DND-41 (cell line): Measurements from ENCODE around the gene DHRS9.

Source experiments
- ATAC-seq: fragments of 200-7000 bp; cut with Tn5 transposase; 3 replicates; pipeline ENCODE4 v1.9.1; 2021; ENCODE audit warnings: low read depth; ENCODE audit not compliant: insufficient read depth
- DNase-seq: peaks from one replicate; pipeline ENCODE4 v3.0.0-alpha.2; 2020
- H2AFZ ChIP-seq: 2 replicates; pipeline ENCODE4 v1.6.0; 2012; ENCODE audit warnings: low read depth, low read length
- H3K27ac ChIP-seq: 2 replicates; pipeline ENCODE4 v1.5.1; 2012; ENCODE audit warnings: low read length, inconsistent platforms
- H3K27me3 ChIP-seq: fragments of 200-600 bp; sonication (generic); 2 replicates; pipeline ENCODE4 v1.6.0; 2012; ENCODE audit warnings: low read length, mild to moderate bottlenecking, inconsistent platforms; ENCODE audit not compliant: insufficient read depth, poor library complexity
- H3K36me3 ChIP-seq: 2 replicates; pipeline ENCODE4 v1.5.1; 2012; ENCODE audit warnings: low read length, inconsistent platforms; ENCODE audit not compliant: insufficient read depth
- H3K4me1 ChIP-seq: 2 replicates; pipeline ENCODE4 v1.5.1; 2012; ENCODE audit warnings: mild to moderate bottlenecking, low read length; ENCODE audit not compliant: insufficient read depth
- H3K4me2 ChIP-seq: 2 replicates; pipeline ENCODE4 v1.6.0; 2012; ENCODE audit warnings: mild to moderate bottlenecking, moderate library complexity, low read length, inconsistent platforms; ENCODE audit not compliant: insufficient read depth
- H3K4me3 ChIP-seq, 2 experiments: fragments of 200-600 bp in 1 of 2; shearing (Covaris generic) in 1 of 2; 2 replicates each; pipeline ENCODE4 v1.5.1; 2012 to 2016; ENCODE audit warnings: inconsistent platforms in 2 of 2, low read length in 2 of 2, mild to moderate bottlenecking in 2 of 2, low read depth in 1 of 2, moderate library complexity in 1 of 2
- H3K79me2 ChIP-seq: 2 replicates; pipeline ENCODE4 v1.6.0; 2012; ENCODE audit warnings: low read length, inconsistent platforms; ENCODE audit not compliant: insufficient read depth
- H3K9ac ChIP-seq: 2 replicates; pipeline ENCODE4 v1.6.0; 2012; ENCODE audit warnings: low read depth, mild to moderate bottlenecking, inconsistent platforms, low read length, moderate library complexity
- H3K9me3 ChIP-seq: 2 replicates; pipeline ENCODE4 v1.5.1; 2012; ENCODE audit warnings: low read length, moderate library complexity, mild to moderate bottlenecking, inconsistent platforms; ENCODE audit not compliant: insufficient read depth, severe bottlenecking
- H4K20me1 ChIP-seq: 2 replicates; pipeline ENCODE4 v1.6.0; 2012; ENCODE audit warnings: low read length; ENCODE audit not compliant: insufficient read depth
- EZH2 ChIP-seq: IDR thresholded peaks from 3 replicates; pipeline ENCODE4 v1.6.1; 2012; ENCODE audit warnings: borderline replicate concordance, low read depth, mild to moderate bottlenecking, moderate library complexity, low read length, inconsistent platforms; ENCODE audit not compliant: severe bottlenecking
- TF ChIP-seq, protein P1 (sequence below): IDR thresholded peaks from 2 replicates; pipeline ENCODE4 v1.5.1; 2012; ENCODE audit warnings: borderline replicate concordance, low read length, moderate library complexity, mild to moderate bottlenecking; ENCODE audit not compliant: poor library complexity, severe bottlenecking; ENCODE audit errors: extremely low read depth

The DHRS9 gene

DNA sequence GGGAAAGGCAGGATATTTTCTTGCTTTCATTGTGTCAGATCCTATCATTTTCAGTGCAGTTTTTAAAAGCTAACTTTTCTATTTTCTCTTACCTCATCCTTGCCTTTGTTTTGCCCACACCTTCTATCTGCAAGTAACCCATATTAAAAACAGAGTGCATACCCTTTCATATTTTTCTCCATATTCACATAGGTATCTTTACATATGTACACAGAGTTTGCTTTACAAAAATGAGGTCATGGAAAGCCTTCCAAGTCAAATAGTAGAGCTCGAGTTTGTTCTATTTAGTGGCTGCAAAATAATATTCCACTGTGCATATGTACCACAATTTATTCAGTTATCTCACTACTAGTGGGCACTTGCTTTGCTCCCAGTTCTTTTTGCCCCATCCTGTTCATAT is 3.9 kb upstream of the DHRS9 start:
- H3K79me2 ChIP-seq = no peaks in the 10 kb centered on the region
- H3K4me1 ChIP-seq = no peaks in the 10 kb centered on the region
- ATAC-seq (no peak), DNase-seq (no peak)
- H3K27ac ChIP-seq = no peak overlapping the region
- TF ChIP-seq, protein P1, sequence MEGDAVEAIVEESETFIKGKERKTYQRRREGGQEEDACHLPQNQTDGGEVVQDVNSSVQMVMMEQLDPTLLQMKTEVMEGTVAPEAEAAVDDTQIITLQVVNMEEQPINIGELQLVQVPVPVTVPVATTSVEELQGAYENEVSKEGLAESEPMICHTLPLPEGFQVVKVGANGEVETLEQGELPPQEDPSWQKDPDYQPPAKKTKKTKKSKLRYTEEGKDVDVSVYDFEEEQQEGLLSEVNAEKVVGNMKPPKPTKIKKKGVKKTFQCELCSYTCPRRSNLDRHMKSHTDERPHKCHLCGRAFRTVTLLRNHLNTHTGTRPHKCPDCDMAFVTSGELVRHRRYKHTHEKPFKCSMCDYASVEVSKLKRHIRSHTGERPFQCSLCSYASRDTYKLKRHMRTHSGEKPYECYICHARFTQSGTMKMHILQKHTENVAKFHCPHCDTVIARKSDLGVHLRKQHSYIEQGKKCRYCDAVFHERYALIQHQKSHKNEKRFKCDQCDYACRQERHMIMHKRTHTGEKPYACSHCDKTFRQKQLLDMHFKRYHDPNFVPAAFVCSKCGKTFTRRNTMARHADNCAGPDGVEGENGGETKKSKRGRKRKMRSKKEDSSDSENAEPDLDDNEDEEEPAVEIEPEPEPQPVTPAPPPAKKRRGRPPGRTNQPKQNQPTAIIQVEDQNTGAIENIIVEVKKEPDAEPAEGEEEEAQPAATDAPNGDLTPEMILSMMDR = no peak
- no peak for TF ChIP-seq EZH2
- H4K20me1 ChIP-seq = no peaks in the 10 kb centered on the region
- H3K9me3 ChIP-seq = no peaks in the 10 kb centered on the region
- H3K36me3 ChIP-seq = no peaks in the 10 kb centered on the region
- peaks cover 10% of the 10 kb centered on the region for H3K27me3 ChIP-seq
- no peak overlapping the region for H3K9ac ChIP-seq
- H2AFZ ChIP-seq = no peak overlapping the region
- H3K4me2 ChIP-seq = no peak overlapping the region
- no peak overlapping the region for H3K4me3 ChIP-seq

DNA sequence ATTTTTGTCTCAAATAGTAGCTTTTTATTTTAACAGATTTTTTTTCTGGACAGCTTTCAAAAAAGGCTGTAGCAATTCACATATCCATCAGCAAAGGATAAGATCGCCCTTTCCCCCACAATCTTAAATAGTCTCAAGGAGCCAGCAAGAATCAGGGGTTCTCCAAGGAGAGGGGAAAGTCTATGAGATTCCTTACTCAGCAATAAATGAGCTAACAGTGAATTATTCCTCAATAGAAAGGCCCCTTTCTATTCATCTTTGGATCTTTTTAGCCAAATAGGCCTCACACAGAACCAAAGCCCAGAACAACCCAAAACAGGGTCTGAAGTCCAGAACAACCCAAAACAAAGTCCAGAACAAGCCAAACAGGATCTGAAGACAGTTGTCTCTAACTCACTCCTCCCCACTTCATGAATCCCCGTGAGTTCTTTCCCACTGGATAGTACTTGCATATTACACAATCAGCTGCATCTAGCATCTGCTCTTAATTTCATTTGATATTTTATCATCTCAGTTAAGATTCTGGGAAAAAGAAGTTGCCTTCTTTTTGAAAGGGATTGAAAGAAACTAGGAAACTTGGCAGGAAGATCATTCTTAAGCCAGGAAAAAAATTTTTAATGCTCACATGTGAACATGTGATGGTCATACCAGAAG is 3.4 kb upstream of the DHRS9 start:
- Histone ChIP-seq H3K4me2 (no peak overlapping the region), H3K4me1 (no peaks in the 10 kb centered on the region), H3K9me3 (no peaks in the 10 kb centered on the region), H4K20me1 (no peaks in the 10 kb centered on the region), H3K4me3 (no peak overlapping the region), H3K36me3 (no peaks in the 10 kb centered on the region), H2AFZ (no peak overlapping the region), H3K27ac (no peak overlapping the region), H3K9ac (no peak overlapping the region), H3K79me2 (no peaks in the 10 kb centered on the region), H3K27me3 (peaks cover 10% of the 10 kb centered on the region)
- TF ChIP-seq, protein P1 = no peak
- TF ChIP-seq EZH2 = no peak
- no peak for ATAC-seq
- no peak for DNase-seq

DNA sequence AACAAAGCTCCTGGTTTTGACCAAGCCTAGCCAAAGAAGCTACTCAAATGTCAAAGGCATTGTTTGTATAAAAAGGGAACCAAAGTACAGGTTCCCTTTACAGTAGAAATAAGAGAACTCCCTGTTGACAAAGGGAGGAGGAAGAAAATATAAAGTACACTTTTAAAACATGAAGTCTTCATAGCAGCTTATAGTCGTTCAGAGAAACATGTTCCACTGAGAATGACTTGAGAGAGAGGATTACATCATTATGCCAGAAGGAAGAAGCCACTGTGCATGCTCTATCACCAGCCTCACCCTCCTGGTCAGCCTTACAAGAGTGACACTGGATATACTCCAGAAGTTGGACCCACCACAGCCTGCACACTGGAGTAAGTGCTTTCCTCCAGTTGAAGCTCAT is 2.5 kb upstream of the DHRS9 start:
- Histone ChIP-seq H3K79me2 (no peaks in the 10 kb centered on the region), H3K9me3 (no peaks in the 10 kb centered on the region), H3K4me1 (no peaks in the 10 kb centered on the region), H3K4me3 (no peak overlapping the region), H3K27me3 (peaks cover 10% of the 10 kb centered on the region), H3K27ac (no peak overlapping the region), H3K4me2 (no peak overlapping the region), H3K36me3 (no peaks in the 10 kb centered on the region), H3K9ac (no peak overlapping the region), H4K20me1 (no peaks in the 10 kb centered on the region), H2AFZ (no peak overlapping the region)
- DNase-seq (no peak), ATAC-seq (no peak)
- TF ChIP-seq, protein P1 = no peak
- no peak for TF ChIP-seq EZH2

DNA sequence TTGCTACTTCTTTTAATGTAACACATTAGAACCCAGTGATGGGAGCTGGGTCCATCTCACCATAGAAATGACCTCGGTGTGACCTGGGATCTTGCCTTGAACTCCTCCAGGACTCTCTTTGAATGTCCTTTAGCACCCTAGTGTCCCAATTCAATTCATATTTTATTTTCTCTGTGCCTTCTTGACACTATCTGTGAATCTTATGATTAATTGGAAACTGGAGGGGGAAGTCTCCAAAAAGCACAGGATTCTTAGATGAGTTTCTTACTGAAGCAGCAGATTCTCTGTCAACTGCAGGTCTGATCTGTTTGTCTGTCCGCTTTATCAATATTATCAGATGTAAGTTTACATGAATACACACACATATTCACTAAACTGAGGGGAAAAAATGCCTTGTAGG is 470 bp downstream of the DHRS9 start:
- H3K4me2 ChIP-seq = no peak overlapping the region
- DNase-seq (no peak), ATAC-seq (no peak)
- no peak for TF ChIP-seq EZH2
- no peaks in the 10 kb centered on the region for H3K9me3 ChIP-seq
- H4K20me1 ChIP-seq = no peaks in the 10 kb centered on the region
- no peaks in the 10 kb centered on the region for H3K4me1 ChIP-seq
- H3K27me3 ChIP-seq = peaks cover 5% of the 10 kb centered on the region
- H2AFZ ChIP-seq = no peak overlapping the region
- H3K27ac ChIP-seq = no peak overlapping the region
- H3K79me2 ChIP-seq = no peaks in the 10 kb centered on the region
- no peaks in the 10 kb centered on the region for H3K36me3 ChIP-seq
- no peak overlapping the region for H3K4me3 ChIP-seq
- no peak overlapping the region for H3K9ac ChIP-seq
